PC-3 (cell line): ENCODE results near the gene MT1M.

Experiments used
- EZH2 ChIP-seq: fragments of 300-600 bp; sonication (generic); IDR thresholded peaks from one replicate; pipeline ENCODE4 v1.6.1; 2017; ENCODE audit warnings: antibody characterized with exemption, mild to moderate bottlenecking, low read length; ENCODE audit not compliant: unreplicated experiment
- EZH2phosphoT487 ChIP-seq: fragments of 300-600 bp; sonication (generic); IDR thresholded peaks from 2 replicates; pipeline ENCODE4 v1.6.1; 2018; ENCODE audit warnings: mild to moderate bottlenecking, antibody characterized with exemption, low read length, borderline replicate concordance
- TF ChIP-seq, protein P1 (sequence below): fragments of 300-600 bp; sonication (generic); conservative IDR thresholded peaks from 2 replicates; pipeline ENCODE4 v1.5.1; 2017; ENCODE audit warnings: antibody characterized with exemption, low read depth, mild to moderate bottlenecking, low read length

DNA sequence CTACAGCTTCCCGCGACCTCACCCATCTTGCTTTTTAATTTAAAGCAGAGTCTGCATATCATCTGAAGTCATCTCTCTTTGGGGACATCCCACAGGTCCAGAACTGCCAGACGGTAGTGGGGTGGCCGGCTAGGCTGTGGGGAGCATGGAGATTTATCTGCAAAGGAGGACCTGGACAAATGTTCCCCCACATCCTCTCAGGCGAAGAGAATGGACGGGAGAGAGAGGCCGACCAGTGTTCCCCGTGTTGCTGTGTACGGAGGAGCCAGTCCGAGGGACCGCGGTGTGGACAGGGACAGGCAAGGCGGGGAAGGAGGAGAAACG lies 665 bp upstream of the MT1M start:
- TF ChIP-seq, protein P1, sequence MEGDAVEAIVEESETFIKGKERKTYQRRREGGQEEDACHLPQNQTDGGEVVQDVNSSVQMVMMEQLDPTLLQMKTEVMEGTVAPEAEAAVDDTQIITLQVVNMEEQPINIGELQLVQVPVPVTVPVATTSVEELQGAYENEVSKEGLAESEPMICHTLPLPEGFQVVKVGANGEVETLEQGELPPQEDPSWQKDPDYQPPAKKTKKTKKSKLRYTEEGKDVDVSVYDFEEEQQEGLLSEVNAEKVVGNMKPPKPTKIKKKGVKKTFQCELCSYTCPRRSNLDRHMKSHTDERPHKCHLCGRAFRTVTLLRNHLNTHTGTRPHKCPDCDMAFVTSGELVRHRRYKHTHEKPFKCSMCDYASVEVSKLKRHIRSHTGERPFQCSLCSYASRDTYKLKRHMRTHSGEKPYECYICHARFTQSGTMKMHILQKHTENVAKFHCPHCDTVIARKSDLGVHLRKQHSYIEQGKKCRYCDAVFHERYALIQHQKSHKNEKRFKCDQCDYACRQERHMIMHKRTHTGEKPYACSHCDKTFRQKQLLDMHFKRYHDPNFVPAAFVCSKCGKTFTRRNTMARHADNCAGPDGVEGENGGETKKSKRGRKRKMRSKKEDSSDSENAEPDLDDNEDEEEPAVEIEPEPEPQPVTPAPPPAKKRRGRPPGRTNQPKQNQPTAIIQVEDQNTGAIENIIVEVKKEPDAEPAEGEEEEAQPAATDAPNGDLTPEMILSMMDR = no peak
- TF ChIP-seq EZH2phosphoT487 (no peak), EZH2 (no peak)
